Osteocyte (in vitro differentiated cells): Measurements from ENCODE around the gene ING4. TPM values are rescaled to one million over a fixed set of nuclear protein-coding genes. Genes with fewer than 3 reads are reported as not detected.
A peak's percentile ranks its signal among the peaks of the same experiment; 100 is the strongest.
"Not testable (repeated sequence)": the region's sequence is repeated elsewhere in the genome, so short reads cannot be mapped to it uniquely, and the experiment has no call there.

Source experiments
- DNase-seq: peaks from one replicate; pipeline ENCODE4 v3.0.0; 2021; ENCODE audit warnings: mixed read lengths; ENCODE audit not compliant: unreplicated experiment; ENCODE audit errors: extremely low spot score
- H3K27ac Mint-ChIP-seq: one replicate; pipeline ENCODE4 v1.8.0; 2021; ENCODE audit warnings: mild to moderate bottlenecking, mixed read lengths; ENCODE audit not compliant: unreplicated experiment
- H3K27me3 Mint-ChIP-seq: one replicate; pipeline ENCODE4 v1.8.0; 2021; ENCODE audit warnings: mixed read lengths; ENCODE audit not compliant: unreplicated experiment
- H3K36me3 Mint-ChIP-seq: one replicate; pipeline ENCODE4 v1.8.0; 2021; ENCODE audit warnings: mixed read lengths; ENCODE audit not compliant: unreplicated experiment
- H3K4me1 Mint-ChIP-seq: one replicate; pipeline ENCODE4 v1.8.0; 2021; ENCODE audit warnings: mixed read lengths; ENCODE audit not compliant: unreplicated experiment
- H3K4me3 Mint-ChIP-seq: one replicate; pipeline ENCODE4 v1.8.0; 2021; ENCODE audit warnings: mild to moderate bottlenecking, moderate library complexity, mixed read lengths; ENCODE audit not compliant: unreplicated experiment
- H3K9me3 Mint-ChIP-seq: one replicate; pipeline ENCODE4 v1.8.0; 2021; ENCODE audit warnings: mixed read lengths; ENCODE audit not compliant: unreplicated experiment
- CTCF ChIP-seq: fragments of 200-600 bp; sonication (generic); IDR thresholded peaks from 2 replicates; pipeline ENCODE4 v1.5.0; 2021; ENCODE audit warnings: antibody characterized with exemption, mild to moderate bottlenecking, moderate library complexity
- long read RNA-seq: library from polyadenylated mRNA; unstranded; transcript quantifications from one replicate; pipeline ENCODE4 v2.0.0, GENCODE V29; 2021
- total RNA-seq: library from RNA; stranded (reverse); gene quantifications from 2 replicates; pipeline ENCODE4 v1.2.1, GENCODE V29; 2021

Gene ING4
- total RNA-seq, result 56.7 and 58.8 TPM in 2 replicates
- long read RNA-seq, transcript ING4-203 (8 exons, 741 nt), result minor isoform, 38 of 271 reads
- long read RNA-seq, transcript ING4-215 (9 exons, 1,150 nt), result minor isoform, 8 of 271 reads
- long read RNA-seq, transcript ING4-202 (8 exons, 1,393 nt), result minor isoform, 75 of 271 reads
- long read RNA-seq, transcript ING4-201 (8 exons, 1,709 nt), result major isoform, 107 of 271 reads
- long read RNA-seq, partial matches to known transcripts, result 4 of 271 reads
- long read RNA-seq, other reads (novel, unspliced or antisense), result 30 of 271 reads

GRCh38 chr12:6662906-6663742 lies at the start of gene ING4:
ING4 (minus strand) TSS chr12:6663119; CDS start chr12:6663101, 18 bp downstream.
- peaks cover 19% of the 10 kb centered on the region for H3K4me1 Mint-ChIP-seq
- no peaks in the 10 kb centered on the region for H3K9me3 Mint-ChIP-seq
- no peaks in the 10 kb centered on the region for H3K27me3 Mint-ChIP-seq
- H3K4me3 Mint-ChIP-seq, result peak within 1 kb of the TSS; percentile 90
- peak; percentile 98 for DNase-seq
- no peak for TF ChIP-seq CTCF
- H3K36me3 Mint-ChIP-seq, result peaks cover 16% of the 10 kb centered on the region
- H3K27ac Mint-ChIP-seq, result peak within 1 kb of the TSS; percentile 96

- no peak for DNase-seq
- Mint-ChIP-seq H3K4me3 (no peak overlapping the region), H3K36me3 (no peaks in the 10 kb centered on the region), H3K9me3 (no peaks in the 10 kb centered on the region), H3K4me1 (no peaks in the 10 kb centered on the region), H3K27me3 (peaks cover 19% of the 10 kb centered on the region), H3K27ac (no peak overlapping the region)
- TF ChIP-seq CTCF, result no peak
Observed at GRCh38 chr12:6708960-6709394, 46.1 kb upstream of the ING4 start.

- not testable (repeated sequence) for H3K9me3 Mint-ChIP-seq, H3K4me3 Mint-ChIP-seq, H3K36me3 Mint-ChIP-seq, H3K27ac Mint-ChIP-seq, DNase-seq, H3K4me1 Mint-ChIP-seq
- peaks cover 25% of the 10 kb centered on the region for H3K27me3 Mint-ChIP-seq
Observed at GRCh38 chr12:6708351-6708750, 45.4 kb upstream of the ING4 start.

GRCh38 chr12:6703631-6704030 lies 40.7 kb upstream of the ING4 start:
- Mint-ChIP-seq H3K4me1 (peaks cover 15% of the 10 kb centered on the region), H3K27ac (no peak overlapping the region), H3K36me3 (no peaks in the 10 kb centered on the region), H3K27me3 (peaks cover 50% of the 10 kb centered on the region), H3K9me3 (no peaks in the 10 kb centered on the region), H3K4me3 (no peak overlapping the region)
- no peak for TF ChIP-seq CTCF
- DNase-seq, result no peak

- H3K4me3 Mint-ChIP-seq, result peak overlapping the region; percentile 76
- no peak for DNase-seq
- H3K4me1 Mint-ChIP-seq, result peaks cover 17% of the 10 kb centered on the region
- H3K9me3 Mint-ChIP-seq, result no peaks in the 10 kb centered on the region
- TF ChIP-seq CTCF, result no peak
- H3K27ac Mint-ChIP-seq, result no peak overlapping the region
- H3K36me3 Mint-ChIP-seq, result no peaks in the 10 kb centered on the region
- H3K27me3 Mint-ChIP-seq, result peaks cover 50% of the 10 kb centered on the region
Observed at GRCh38 chr12:6701078-6701768, 38.3 kb upstream of the ING4 start.
